Stimulated activated CD8-positive, alpha-beta memory T cell treated with anti-CD3 and anti-CD28 coated beads, Interleukin-4, amount 100 ng/mL, for 1 hour (primary cell): ENCODE measurements around the gene EIF4G3.
"Not testable (repeated sequence)": the region's sequence is repeated elsewhere in the genome, so short reads cannot be mapped to it uniquely, and the experiment has no call there.

ENCODE experiments used
- DNase-seq, 2 donors: peaks; one replicate each; pipeline ENCODE4 v3.0.0-alpha.2; 2020; ENCODE audit warnings: low read depth in 2 of 2, low spot score in 1 of 2

EIF4G3 gene

GRCh38 chr1:21176586-21177555 is at the start of gene EIF4G3:
EIF4G3 (minus strand) TSS chr1:21176897; CDS start chr1:21002742, 174,155 bp downstream.
- peak; percentile 97 to 98 for DNase-seq

GRCh38 chr1:21225065-21225464 is 48.4 kb upstream of the EIF4G3 start:
- DNase-seq, result no peak

DNA sequence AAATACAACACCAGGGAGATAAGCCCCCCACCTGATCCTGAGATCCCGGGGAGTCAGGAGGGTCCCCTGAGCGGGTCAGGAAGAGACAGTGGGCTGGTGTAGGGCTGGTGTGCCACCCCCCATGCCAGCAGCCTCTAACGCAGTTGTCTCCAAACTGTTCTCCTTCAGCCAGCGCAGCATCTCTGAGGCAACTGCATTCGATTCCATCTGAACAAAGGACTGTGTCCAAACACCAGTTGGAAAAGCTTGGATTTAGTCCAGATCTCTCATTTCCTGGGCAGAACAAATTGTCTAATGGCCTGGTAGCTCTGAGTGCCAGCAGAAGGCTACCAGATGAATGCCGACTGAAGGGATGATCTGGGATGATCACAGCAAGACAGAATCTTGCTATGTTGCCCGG is 44.1 kb upstream of the EIF4G3 start:
- DNase-seq, result no peak

- DNase-seq, result no peak
Measured at GRCh38 chr1:21219674-21220073, 43.0 kb upstream of the EIF4G3 start.

- no peak for DNase-seq
Measured at GRCh38 chr1:21217812-21218596, 41.3 kb upstream of the EIF4G3 start.

- peak; percentile 15 to 43 for DNase-seq
Measured at GRCh38 chr1:21216835-21217811, 40.4 kb upstream of the EIF4G3 start.

GRCh38 chr1:21212126-21212525 is 35.4 kb upstream of the EIF4G3 start:
- no peak for DNase-seq

GRCh38 chr1:21208137-21208700 is 31.5 kb upstream of the EIF4G3 start:
- not testable (repeated sequence) for DNase-seq

GRCh38 chr1:21206117-21206516 is 29.4 kb upstream of the EIF4G3 start:
- DNase-seq, result no peak

- DNase-seq, result no peak
Measured at GRCh38 chr1:21205416-21205815, 28.7 kb upstream of the EIF4G3 start.

- no peak for DNase-seq
Measured at GRCh38 chr1:21201650-21202049, 25.0 kb upstream of the EIF4G3 start.

- not testable (repeated sequence) for DNase-seq
Measured at GRCh38 chr1:21201238-21201637, 24.5 kb upstream of the EIF4G3 start.

DNA sequence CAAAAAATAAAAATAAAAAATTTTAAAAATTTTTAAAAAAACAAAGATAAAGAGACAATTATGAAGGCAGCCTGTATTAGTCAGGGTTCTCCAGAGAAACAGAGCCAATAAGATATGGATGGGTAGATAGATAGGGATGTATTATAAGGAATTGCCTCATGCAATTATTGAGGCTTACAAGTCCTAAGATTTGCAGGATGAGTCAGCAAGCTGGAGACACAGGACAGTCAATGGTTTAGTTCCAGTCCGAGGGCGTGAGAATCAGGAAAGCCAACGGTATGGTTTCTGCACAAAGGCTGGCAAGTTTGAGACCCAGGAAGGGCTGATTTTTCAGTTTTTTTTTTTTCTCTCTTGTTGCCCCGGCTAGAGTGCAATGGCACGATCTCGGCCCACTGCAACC is 24.1 kb upstream of the EIF4G3 start:
- DNase-seq, result no peak

DNA sequence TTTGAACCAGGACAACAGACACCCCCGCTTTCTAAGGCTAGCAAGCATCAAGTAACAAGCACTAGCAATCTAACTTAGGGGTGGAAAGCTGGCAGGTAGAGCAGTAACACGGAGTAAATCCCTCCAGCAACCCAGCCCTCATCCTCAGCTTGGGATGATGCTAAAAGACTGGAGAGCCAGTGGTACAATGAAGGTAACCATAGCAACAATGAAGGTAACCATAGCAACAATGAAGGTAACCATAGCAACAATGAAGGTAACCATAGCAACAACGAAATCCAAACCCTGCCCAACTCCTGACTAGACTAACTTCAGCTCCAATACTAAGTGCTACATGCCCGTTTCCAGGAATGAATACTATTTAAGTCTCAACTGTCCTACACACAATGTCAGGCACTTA is 22.2 kb upstream of the EIF4G3 start:
- no peak for DNase-seq

DNA sequence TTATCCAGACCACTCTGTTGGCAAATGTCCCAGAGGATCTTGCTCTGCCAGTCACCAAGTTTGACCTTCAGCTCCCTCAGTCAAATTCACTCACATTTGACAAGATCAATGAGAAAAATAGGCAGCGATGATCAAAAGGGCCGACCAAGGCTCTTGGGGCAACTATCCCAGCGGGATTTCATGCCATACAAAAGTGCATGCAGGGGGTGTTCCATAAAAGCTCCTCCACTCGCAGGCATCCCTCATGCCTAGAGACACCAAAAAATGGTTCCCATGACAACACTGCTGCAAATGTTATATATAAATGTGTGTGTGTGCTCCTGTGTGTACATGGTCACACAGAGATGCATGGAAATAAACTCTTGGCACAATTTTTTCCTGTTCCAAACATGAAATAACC is 16.2 kb upstream of the EIF4G3 start:
- DNase-seq, result no peak

GRCh38 chr1:21192284-21192683 is 15.6 kb upstream of the EIF4G3 start:
- DNase-seq, result no peak

DNA sequence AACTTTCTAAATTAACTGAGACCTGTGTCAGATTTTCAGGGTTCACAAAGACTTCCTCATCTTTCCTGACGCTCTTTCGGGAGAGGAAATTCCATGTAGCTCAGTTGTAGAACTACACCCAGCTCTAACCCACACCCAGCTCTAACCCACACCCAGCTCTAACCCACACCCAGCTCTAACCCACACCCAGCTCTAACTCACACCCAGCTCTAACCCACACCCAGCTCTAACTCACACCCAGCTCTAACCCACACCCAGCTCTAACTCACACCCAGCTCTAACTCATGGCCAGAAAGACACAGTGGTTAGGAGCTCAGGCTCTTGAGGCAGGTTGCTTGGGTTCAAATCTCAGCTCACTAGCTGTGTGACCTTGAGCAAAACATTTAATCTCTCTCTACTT is 14.1 kb upstream of the EIF4G3 start:
- not testable (repeated sequence) for DNase-seq

- no peak for DNase-seq
Measured at GRCh38 chr1:21189906-21190500, 13.3 kb upstream of the EIF4G3 start.

DNA sequence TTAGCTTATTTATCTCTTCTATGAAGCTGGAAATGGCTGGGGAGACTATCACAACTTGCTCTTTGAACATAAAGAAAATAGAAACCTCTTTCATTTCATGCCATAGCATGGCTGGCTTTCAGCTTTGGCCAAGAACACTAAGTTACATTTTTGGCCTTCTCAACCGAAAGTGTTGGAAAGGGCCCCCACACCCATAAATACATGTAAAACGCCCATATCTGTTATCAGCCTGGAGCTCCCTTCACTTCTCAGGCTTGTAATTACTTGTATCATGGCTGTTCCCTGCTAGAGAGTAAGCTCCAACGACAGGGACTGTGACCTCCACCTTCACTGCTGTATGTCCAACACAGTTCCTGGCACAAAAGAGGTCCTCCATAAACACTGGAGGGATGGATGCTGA is 12.7 kb upstream of the EIF4G3 start:
- DNase-seq, result no peak

DNA sequence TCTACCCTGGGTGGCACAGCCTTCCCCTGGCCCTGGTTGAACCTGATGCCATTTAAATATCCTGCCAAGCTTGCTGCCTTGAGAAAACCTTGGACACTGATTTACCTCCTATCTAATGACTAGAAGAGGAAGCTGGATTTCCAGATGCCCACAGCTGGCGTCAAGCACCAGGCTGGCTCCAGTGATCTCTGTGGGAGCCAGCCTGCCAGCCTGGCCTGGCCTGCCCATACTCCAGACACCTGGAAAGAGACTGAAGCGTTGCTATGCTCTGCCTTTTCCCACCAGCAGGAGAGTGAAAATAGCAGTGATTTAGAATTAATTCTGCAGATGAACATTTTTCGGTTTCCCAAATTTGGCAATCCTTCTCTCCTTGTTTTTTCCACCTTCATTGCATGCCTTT is 11.5 kb upstream of the EIF4G3 start:
- DNase-seq, result no peak
